Measurements from ENCODE around the gene PLPPR4. TPM values are rescaled to one million over a fixed set of nuclear protein-coding genes. Genes with fewer than 3 reads are reported as not detected.
"Not testable (repeated sequence)": the region's sequence is repeated elsewhere in the genome, so short reads cannot be mapped to it uniquely, and the experiment has no call there.

Gene PLPPR4
- total RNA-seq, 3 donors from 2014 or later (not counting 1 experiment from before 2014, with no cell fraction given) = 0.05 TPM; not detected in 2

GRCh38 chr1:99247199-99247598 is 17.1 kb upstream of the PLPPR4 start:
- Histone ChIP-seq H3K9me3 (ENCODE audit: control insufficient read depth, insufficient read depth, low read length) (no peaks in the 10 kb centered on the region), H3K4me3 (ENCODE audit: low read length) (no peak overlapping the region), H3K27me3 (ENCODE audit: control insufficient read depth, insufficient read depth, low read length) (no peaks in the 10 kb centered on the region), H3K27ac (ENCODE audit: low read length) (no peak overlapping the region), H3K4me1 (ENCODE audit: control insufficient read depth, insufficient read depth, low read length) (no peaks in the 10 kb centered on the region), H3K36me3 (ENCODE audit: control insufficient read depth, insufficient read depth, low read length) (no peaks in the 10 kb centered on the region)
- no peak for TF ChIP-seq CTCF (IDR thresholded peaks at IDR 0.05)
- Mint-ChIP-seq H3K36me3 (no peaks in the 10 kb centered on the region), H3K27ac (no peak overlapping the region), H3K4me1 (no peaks in the 10 kb centered on the region), H3K4me3 (no peak overlapping the region), H3K27me3 (ENCODE audit: low read depth in 2 of 2) (no peaks in the 10 kb centered on the region), H3K9me3 (peaks cover 11 to 12% of the 10 kb centered on the region in 2 donors)
- WGBS (ENCODE audit: insufficient coverage) = 88% methylated on average over 2 of the region's 2 CpGs
- no peak for DNase-seq
- no peak for ATAC-seq
- intact Hi-C loops (cut with micrococcal nuclease) = no loop called here

GRCh38 chr1:99250728-99251127 is 13.6 kb upstream of the PLPPR4 start:
- no peak for TF ChIP-seq CTCF (IDR thresholded peaks at IDR 0.05)
- H3K4me3 Mint-ChIP-seq = no peak overlapping the region
- H3K27ac ChIP-seq (ENCODE audit: low read length) = no peak overlapping the region
- H3K9me3 Mint-ChIP-seq = peaks cover 8% of the 10 kb centered on the region in 2 donors
- H3K36me3 ChIP-seq (ENCODE audit: control insufficient read depth, insufficient read depth, low read length) = no peaks in the 10 kb centered on the region
- no peak overlapping the region for H3K4me3 ChIP-seq (ENCODE audit: low read length)
- H3K27me3 Mint-ChIP-seq (ENCODE audit: low read depth in 2 of 2) = no peaks in the 10 kb centered on the region
- ATAC-seq (no peak), DNase-seq (no peak)
- intact Hi-C loops (cut with micrococcal nuclease) = no loop called here
- no peaks in the 10 kb centered on the region for H3K36me3 Mint-ChIP-seq
- H3K27ac Mint-ChIP-seq = no peak overlapping the region
- H3K4me1 ChIP-seq (ENCODE audit: control insufficient read depth, insufficient read depth, low read length) = no peaks in the 10 kb centered on the region
- H3K9me3 ChIP-seq (ENCODE audit: control insufficient read depth, insufficient read depth, low read length) = no peaks in the 10 kb centered on the region
- no peaks in the 10 kb centered on the region for H3K4me1 Mint-ChIP-seq
- WGBS (ENCODE audit: insufficient coverage) = 80% methylated on average over 5 of the region's 5 CpGs
- H3K27me3 ChIP-seq (ENCODE audit: control insufficient read depth, insufficient read depth, low read length) = no peaks in the 10 kb centered on the region

- Mint-ChIP-seq H3K9me3 (peaks cover 8% of the 10 kb centered on the region in 2 donors), H3K4me1 (no peaks in the 10 kb centered on the region), H3K4me3 (no peak overlapping the region), H3K27me3 (ENCODE audit: low read depth in 2 of 2) (no peaks in the 10 kb centered on the region), H3K36me3 (no peaks in the 10 kb centered on the region), H3K27ac (no peak overlapping the region)
- no peaks in the 10 kb centered on the region for H3K27me3 ChIP-seq (ENCODE audit: control insufficient read depth, insufficient read depth, low read length)
- H3K4me1 ChIP-seq (ENCODE audit: control insufficient read depth, insufficient read depth, low read length) = no peaks in the 10 kb centered on the region
- no CpG with 5 or more reads among the region's 1 CpG for WGBS (ENCODE audit: insufficient coverage)
- H3K4me3 ChIP-seq (ENCODE audit: low read length) = no peak overlapping the region
- no peaks in the 10 kb centered on the region for H3K9me3 ChIP-seq (ENCODE audit: control insufficient read depth, insufficient read depth, low read length)
- ATAC-seq (no peak), DNase-seq (no peak)
- no peak for TF ChIP-seq CTCF (IDR thresholded peaks at IDR 0.05)
- no peaks in the 10 kb centered on the region for H3K36me3 ChIP-seq (ENCODE audit: control insufficient read depth, insufficient read depth, low read length)
- intact Hi-C loops (cut with micrococcal nuclease) = no loop called here
- no peak overlapping the region for H3K27ac ChIP-seq (ENCODE audit: low read length)
Measured at GRCh38 chr1:99251308-99251707, 13.0 kb upstream of the PLPPR4 start.

- Mint-ChIP-seq H3K27ac (no peak overlapping the region), H3K36me3 (no peaks in the 10 kb centered on the region), H3K27me3 (ENCODE audit: low read depth in 2 of 2) (no peaks in the 10 kb centered on the region), H3K9me3 (peaks cover 3 to 4% of the 10 kb centered on the region in 2 donors), H3K4me1 (no peaks in the 10 kb centered on the region), H3K4me3 (no peak overlapping the region)
- ATAC-seq (no peak), DNase-seq (no peak)
- H3K9me3 ChIP-seq (ENCODE audit: control insufficient read depth, insufficient read depth, low read length) = no peaks in the 10 kb centered on the region
- no peak overlapping the region for H3K27ac ChIP-seq (ENCODE audit: low read length)
- no peak overlapping the region for H3K4me3 ChIP-seq (ENCODE audit: low read length)
- WGBS (ENCODE audit: insufficient coverage) = 92% methylated on average over 2 of the region's 2 CpGs
- H3K27me3 ChIP-seq (ENCODE audit: control insufficient read depth, insufficient read depth, low read length) = no peaks in the 10 kb centered on the region
- H3K4me1 ChIP-seq (ENCODE audit: control insufficient read depth, insufficient read depth, low read length) = no peaks in the 10 kb centered on the region
- no peak for TF ChIP-seq CTCF (IDR thresholded peaks at IDR 0.05)
- intact Hi-C loops (cut with micrococcal nuclease) = no loop called here
- H3K36me3 ChIP-seq (ENCODE audit: control insufficient read depth, insufficient read depth, low read length) = no peaks in the 10 kb centered on the region
Measured at GRCh38 chr1:99252630-99253029, 11.7 kb upstream of the PLPPR4 start.

GRCh38 chr1:99260402-99260801 is 3.9 kb upstream of the PLPPR4 start:
- H3K4me3 ChIP-seq (ENCODE audit: low read length); H3K27me3 ChIP-seq (ENCODE audit: control insufficient read depth, insufficient read depth, low read length); H3K4me1 Mint-ChIP-seq; H3K36me3 Mint-ChIP-seq; ATAC-seq; DNase-seq; H3K36me3 ChIP-seq (ENCODE audit: control insufficient read depth, insufficient read depth, low read length); H3K4me1 ChIP-seq (ENCODE audit: control insufficient read depth, insufficient read depth, low read length); intact Hi-C loops (cut with micrococcal nuclease); H3K27ac Mint-ChIP-seq; H3K9me3 Mint-ChIP-seq; H3K27ac ChIP-seq (ENCODE audit: low read length); H3K9me3 ChIP-seq (ENCODE audit: control insufficient read depth, insufficient read depth, low read length); H3K4me3 Mint-ChIP-seq: not testable (repeated sequence)
- peaks cover 18 to 19% of the 10 kb centered on the region in 2 donors for H3K27me3 Mint-ChIP-seq (ENCODE audit: low read depth in 2 of 2)
- WGBS (ENCODE audit: insufficient coverage) = 100% methylated on average over 3 of the region's 3 CpGs

Data from natural killer cell (primary cell).